GM10248 (cell line): Measurements from ENCODE around the gene RASGEF1C.

ENCODE experiments used
- CTCF ChIA-PET: fragments of 300-600 bp; sonication (Branson Sonifier 250); formaldehyde crosslinking; extraction: SDS; loops from one replicate; lab custom pipeline; 2021; ENCODE audit warnings: antibody characterized with exemption; lab: Yijun Ruan, JAX
- POLR2A ChIA-PET: fragments of 350-650 bp; sonication (Branson Sonifier 250); formaldehyde crosslinking; extraction: SDS; loops from one replicate; lab custom pipeline; 2020; ENCODE audit warnings: antibody characterized with exemption; lab: Yijun Ruan, JAX
- DNase-seq: peaks from one replicate; pipeline ENCODE4 v3.0.0; 2012; ENCODE audit errors: extremely low spot score
- TF ChIP-seq, protein P1 (sequence below): IDR thresholded peaks from 2 replicates; pipeline ENCODE4 v1.5.1; 2012; ENCODE audit warnings: mild to moderate bottlenecking, low read depth; ENCODE audit errors: extremely low read depth, missing control alignments, control extremely low read depth

The RASGEF1C gene

GRCh38 chr5:180072256-180072548 is 136.8 kb downstream of the RASGEF1C start:
- CTCF ChIA-PET = no interaction called here
- POLR2A ChIA-PET = no interaction called here
- DNase-seq = no peak
- TF ChIP-seq, protein P1, sequence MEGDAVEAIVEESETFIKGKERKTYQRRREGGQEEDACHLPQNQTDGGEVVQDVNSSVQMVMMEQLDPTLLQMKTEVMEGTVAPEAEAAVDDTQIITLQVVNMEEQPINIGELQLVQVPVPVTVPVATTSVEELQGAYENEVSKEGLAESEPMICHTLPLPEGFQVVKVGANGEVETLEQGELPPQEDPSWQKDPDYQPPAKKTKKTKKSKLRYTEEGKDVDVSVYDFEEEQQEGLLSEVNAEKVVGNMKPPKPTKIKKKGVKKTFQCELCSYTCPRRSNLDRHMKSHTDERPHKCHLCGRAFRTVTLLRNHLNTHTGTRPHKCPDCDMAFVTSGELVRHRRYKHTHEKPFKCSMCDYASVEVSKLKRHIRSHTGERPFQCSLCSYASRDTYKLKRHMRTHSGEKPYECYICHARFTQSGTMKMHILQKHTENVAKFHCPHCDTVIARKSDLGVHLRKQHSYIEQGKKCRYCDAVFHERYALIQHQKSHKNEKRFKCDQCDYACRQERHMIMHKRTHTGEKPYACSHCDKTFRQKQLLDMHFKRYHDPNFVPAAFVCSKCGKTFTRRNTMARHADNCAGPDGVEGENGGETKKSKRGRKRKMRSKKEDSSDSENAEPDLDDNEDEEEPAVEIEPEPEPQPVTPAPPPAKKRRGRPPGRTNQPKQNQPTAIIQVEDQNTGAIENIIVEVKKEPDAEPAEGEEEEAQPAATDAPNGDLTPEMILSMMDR = no peak

DNA sequence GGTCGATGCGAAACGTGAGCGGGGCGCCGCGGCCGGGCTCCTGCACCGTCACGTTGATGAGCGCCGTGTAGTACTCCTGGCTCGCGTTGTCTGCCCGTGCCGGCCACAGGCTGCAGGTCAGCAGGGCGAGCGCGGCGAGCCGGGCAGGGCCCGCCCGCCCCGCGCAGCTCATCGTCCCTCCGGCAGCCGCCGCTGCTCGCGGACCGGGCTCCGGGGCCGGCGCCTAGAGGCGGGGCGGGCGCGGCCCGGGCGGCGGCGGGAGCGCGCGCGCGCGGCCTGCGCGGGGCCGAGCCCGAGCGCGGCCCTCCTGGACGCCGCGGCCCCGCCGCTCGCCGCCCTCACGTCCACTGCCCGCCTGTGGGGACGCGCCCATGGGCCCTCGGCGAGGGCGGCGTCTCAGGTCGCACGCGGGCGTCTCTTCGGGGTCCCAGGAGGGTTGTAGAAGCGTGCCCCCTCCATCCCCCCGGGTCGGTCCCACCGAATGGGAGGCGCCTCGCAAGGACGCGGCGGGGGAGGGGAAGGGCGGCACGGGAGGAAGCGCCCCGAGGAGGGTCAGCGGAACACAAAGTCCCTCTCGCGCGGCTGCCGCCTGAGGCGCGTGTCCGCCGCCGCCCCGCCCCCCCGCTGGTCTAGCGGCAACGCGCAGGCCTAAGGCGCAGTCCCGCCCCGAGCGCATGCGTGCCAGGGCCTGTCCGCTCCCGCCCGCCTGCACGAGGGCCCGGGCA is 137.3 kb downstream of the RASGEF1C start, which contains the start of gene RNF130:
RNF130 (minus strand) TSS at position 229 of the 725 bp plus-strand sequence; CDS start at position 172, 57 bp downstream.
- TF ChIP-seq, protein P1 = no peak
- ChIA-PET CTCF (no interaction called here), POLR2A (no interaction called here)
- peak; percentile 69 for DNase-seq

- no peak for DNase-seq
- POLR2A ChIA-PET = no interaction called here
- CTCF ChIA-PET = no interaction called here
- TF ChIP-seq, protein P1 = no peak
These were observed 138.1 kb downstream of the RASGEF1C start for GRCh38 chr5:180070756-180071530.

- TF ChIP-seq, protein P1 = no peak
- ChIA-PET CTCF (no interaction called here), POLR2A (no interaction called here)
- DNase-seq = no peak
These were observed 139.3 kb downstream of the RASGEF1C start for GRCh38 chr5:180069589-180070247.

DNA sequence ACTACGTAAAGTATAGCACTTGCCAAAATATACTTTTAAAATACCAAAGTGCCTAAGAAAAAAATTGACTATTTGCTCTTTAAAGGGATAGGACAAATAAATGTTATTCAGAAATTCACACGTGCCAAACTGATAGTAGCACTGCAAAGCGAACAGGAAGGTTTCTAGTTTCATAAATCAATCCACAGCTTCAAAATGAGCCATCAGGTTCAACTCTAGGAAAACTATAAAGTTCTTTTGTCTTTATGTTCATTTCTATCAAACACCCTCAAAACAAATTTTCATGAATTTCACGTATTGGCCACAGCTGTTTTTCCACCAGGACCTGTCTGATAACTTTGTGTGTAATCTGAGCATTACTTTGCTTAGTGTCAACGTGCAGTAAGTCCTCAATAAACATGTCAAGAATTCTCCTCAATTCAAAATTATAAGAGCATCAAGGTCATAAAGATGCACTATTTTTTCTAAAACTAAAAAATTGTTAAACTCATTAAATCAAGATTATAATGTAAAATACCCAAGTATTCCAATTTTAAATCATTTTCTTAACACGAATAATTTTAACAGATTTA is 140.4 kb downstream of the RASGEF1C start:
- DNase-seq = no peak
- TF ChIP-seq, protein P1 = no peak
- ChIA-PET POLR2A (no interaction called here), CTCF (no interaction called here)

DNA sequence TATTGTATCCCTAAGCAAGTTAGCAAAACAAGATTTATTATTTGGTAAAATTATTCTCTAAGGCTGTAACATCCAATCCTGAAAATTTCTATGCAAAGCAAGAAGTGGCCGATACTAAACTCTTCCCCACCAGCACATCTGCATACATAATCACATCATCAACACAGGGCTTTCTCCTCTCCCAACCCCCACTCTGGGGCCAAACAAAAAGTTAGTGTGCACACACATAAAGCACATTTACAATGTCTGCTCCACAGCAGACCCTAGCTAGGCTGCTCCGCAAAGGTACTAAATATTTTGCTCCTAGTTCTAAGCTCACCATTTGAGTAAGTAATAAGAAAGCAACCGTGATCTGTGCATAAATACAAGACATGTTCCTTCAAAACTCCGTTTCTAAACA is 141.0 kb downstream of the RASGEF1C start:
- CTCF ChIA-PET = interaction anchor here (1.3 to 1.7 kb wide), 2 partner anchors 9 to 19 kb away, joined by 3 to 7 read pairs; no protein-coding TSS in a partner anchor
- TF ChIP-seq, protein P1 = no peak
- POLR2A ChIA-PET = no interaction called here
- no peak for DNase-seq
